NOMO-1 treated with DMSO at 0.1 percent for 48 hours (cell line): ENCODE measurements around the gene NET1.
"Not testable (repeated sequence)": the region's sequence is repeated elsewhere in the genome, so short reads cannot be mapped to it uniquely, and the experiment has no call there.

Experiments used
- DNase-seq: peaks from one replicate; lab custom pipeline; 2025; ENCODE audit not compliant: unreplicated experiment; lab: John Stamatoyannopoulos, UW

The NET1 gene

GRCh38 chr10:5412277-5412941 lies at the start of gene NET1:
Gene NET1, plus strand, starts transcription at chr10:5412557. Its CDS starts 136 bp downstream, at chr10:5412693.
- peak; percentile 57 for DNase-seq

GRCh38 chr10:5362873-5363272 lies 49.5 kb upstream of the NET1 start:
- no peak for DNase-seq

- DNase-seq: no peak
These were observed 48.0 kb upstream of the NET1 start for GRCh38 chr10:5364374-5364773.

- DNase-seq: no peak
These were observed 47.4 kb upstream of the NET1 start, which contains the start of gene UCN3 for GRCh38 chr10:5364890-5365338. Gene UCN3, plus strand, starts transcription at chr10:5364966. Its CDS starts 8,755 bp downstream, at chr10:5373721.

- no peak for DNase-seq
These were observed 46.4 kb upstream of the NET1 start for GRCh38 chr10:5365928-5366327.

GRCh38 chr10:5369362-5370158 lies 42.8 kb upstream of the NET1 start:
- DNase-seq: no peak

- no peak for DNase-seq
These were observed 41.6 kb upstream of the NET1 start for GRCh38 chr10:5370493-5371352.

GRCh38 chr10:5373307-5373706 lies 39.0 kb upstream of the NET1 start:
- no peak for DNase-seq

- no peak for DNase-seq
These were observed 38.3 kb upstream of the NET1 start for GRCh38 chr10:5373891-5374611.

- no peak for DNase-seq
These were observed 35.9 kb upstream of the NET1 start for GRCh38 chr10:5376450-5376849.

GRCh38 chr10:5379202-5379601 lies 33.2 kb upstream of the NET1 start:
- not testable (repeated sequence) for DNase-seq

GRCh38 chr10:5380395-5380794 lies 32.0 kb upstream of the NET1 start:
- not testable (repeated sequence) for DNase-seq

- no peak for DNase-seq
These were observed 31.2 kb upstream of the NET1 start for GRCh38 chr10:5381187-5381586.

- no peak for DNase-seq
These were observed 27.1 kb upstream of the NET1 start for GRCh38 chr10:5385224-5385623.

- DNase-seq: no peak
These were observed 25.2 kb upstream of the NET1 start for GRCh38 chr10:5387169-5387568.

GRCh38 chr10:5390607-5391205 lies 21.7 kb upstream of the NET1 start:
- DNase-seq: no peak

GRCh38 chr10:5391790-5392189 lies 20.6 kb upstream of the NET1 start:
- no peak for DNase-seq

- DNase-seq: no peak
These were observed 18.8 kb upstream of the NET1 start for GRCh38 chr10:5393529-5393928.

GRCh38 chr10:5395168-5395567 lies 17.2 kb upstream of the NET1 start:
- no peak for DNase-seq

- no peak for DNase-seq
These were observed 15.6 kb upstream of the NET1 start for GRCh38 chr10:5396556-5397300.
